Ishikawa (cell line): ENCODE results near the gene ALDH3B2.

Source experiments
- EP300 ChIP-seq: IDR thresholded peaks from 2 replicates; pipeline ENCODE4 v1.6.1; 2012; ENCODE audit warnings: borderline replicate concordance
- TAF1 ChIP-seq: IDR thresholded peaks from 2 replicates; pipeline ENCODE4 v1.6.1; 2012; ENCODE audit warnings: low read depth, mild to moderate bottlenecking
- YY1 ChIP-seq: IDR thresholded peaks from 2 replicates; pipeline ENCODE4 v1.6.1; 2012; ENCODE audit warnings: low read depth

DNA sequence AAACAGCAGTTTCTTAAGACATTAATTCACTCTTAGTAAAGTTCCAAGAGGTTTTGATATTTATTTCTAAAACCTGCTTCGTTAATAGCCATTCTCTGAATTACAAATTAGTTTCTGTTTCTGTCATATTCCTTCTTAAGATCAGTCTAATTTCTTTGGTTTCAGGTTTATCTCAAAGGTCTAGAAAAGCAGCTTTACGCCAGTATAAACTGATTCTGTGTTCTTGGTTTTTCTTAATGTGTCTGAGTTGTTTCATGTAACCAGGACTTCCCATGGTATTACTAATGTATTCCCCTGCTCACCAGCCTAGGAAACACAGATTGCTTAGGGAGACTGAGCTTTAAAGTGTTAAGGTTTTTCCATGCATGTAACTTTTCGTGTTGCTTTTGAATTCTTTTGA, 17.1 kb downstream of the ALDH3B2 start:
- TF ChIP-seq TAF1 (no peak), EP300 (no peak), YY1 (no peak)
